ENCODE data around the gene TBXAS1.

GRCh38 chr7:139823959-139824521 is 5.0 kb upstream of the TBXAS1 start:
- no peak for TF ChIP-seq CTCF (conservative IDR thresholded peaks at IDR 0.05; ENCODE audit: low read length)
- no peak for TF ChIP-seq EZH2phosphoT487 (IDR thresholded peaks at IDR 0.05; ENCODE audit: borderline replicate concordance, low read depth, low read length)
